Endothelial cell (in vitro differentiated cells): ENCODE measurements around the gene CASZ1. TPM values are rescaled to one million over a fixed set of nuclear protein-coding genes. Genes with fewer than 3 reads are reported as not detected.
A peak's percentile ranks its signal among the peaks of the same experiment; 100 is the strongest.

Experiments
- DNase-seq: peaks from one replicate; pipeline ENCODE4 v3.0.0; 2021; ENCODE audit warnings: low spot score
- H3K27ac Mint-ChIP-seq: one replicate; pipeline ENCODE4 v1.8.0; 2021; ENCODE audit warnings: mixed read lengths, inconsistent platforms; ENCODE audit not compliant: unreplicated experiment
- H3K27me3 Mint-ChIP-seq: one replicate; pipeline ENCODE4 v1.8.0; 2021; ENCODE audit warnings: mild to moderate bottlenecking, moderate library complexity, mixed read lengths, inconsistent platforms; ENCODE audit not compliant: unreplicated experiment
- H3K36me3 Mint-ChIP-seq: one replicate; pipeline ENCODE4 v1.8.0; 2021; ENCODE audit warnings: mild to moderate bottlenecking, low read depth, mixed read lengths, inconsistent platforms; ENCODE audit not compliant: unreplicated experiment
- H3K4me1 Mint-ChIP-seq: one replicate; pipeline ENCODE4 v1.8.0; 2021; ENCODE audit warnings: mild to moderate bottlenecking, mixed read lengths, inconsistent platforms; ENCODE audit not compliant: unreplicated experiment
- H3K4me3 Mint-ChIP-seq: one replicate; pipeline ENCODE4 v1.8.0; 2021; ENCODE audit warnings: mild to moderate bottlenecking, mixed read lengths, inconsistent platforms; ENCODE audit not compliant: unreplicated experiment
- H3K9me3 Mint-ChIP-seq: one replicate; pipeline ENCODE4 v1.8.0; 2021; ENCODE audit warnings: mixed read lengths, inconsistent platforms; ENCODE audit not compliant: unreplicated experiment
- CTCF ChIP-seq: fragments of 200-600 bp; sonication (generic); IDR thresholded peaks from one replicate; pipeline ENCODE4 v1.5.0; 2021; ENCODE audit warnings: antibody characterized with exemption; ENCODE audit not compliant: unreplicated experiment
- total RNA-seq: library from RNA; stranded (reverse); fragmentation: NEBNext Ultra II Directional; extraction: Animal tissue kit (Norgen Biotek cat#: 25700); gene quantifications from one replicate; pipeline ENCODE4 v1.2.1, GENCODE V29; 2021; ENCODE audit not compliant: unreplicated experiment

The CASZ1 gene
- total RNA-seq, 1 donor from 2014 or later, result 6.3 TPM

GRCh38 chr1:10708757-10709156 is 87.7 kb downstream of the CASZ1 start:
- H3K4me3 Mint-ChIP-seq, result no peak overlapping the region
- H3K27me3 Mint-ChIP-seq, result peaks cover 5% of the 10 kb centered on the region
- no peaks in the 10 kb centered on the region for H3K36me3 Mint-ChIP-seq
- TF ChIP-seq CTCF, result no peak
- no peak for DNase-seq
- H3K4me1 Mint-ChIP-seq, result peaks cover 7% of the 10 kb centered on the region
- H3K9me3 Mint-ChIP-seq, result no peaks in the 10 kb centered on the region
- H3K27ac Mint-ChIP-seq, result no peak overlapping the region

- H3K27ac Mint-ChIP-seq, result no peak overlapping the region
Measured at GRCh38 chr1:10707208-10707607, 89.2 kb downstream of the CASZ1 start.

GRCh38 chr1:10706376-10706913 is 90.0 kb downstream of the CASZ1 start:
- no peak for TF ChIP-seq CTCF
- Mint-ChIP-seq H3K27ac (no peak overlapping the region), H3K9me3 (no peaks in the 10 kb centered on the region), H3K4me1 (peaks cover 7% of the 10 kb centered on the region), H3K4me3 (no peak overlapping the region), H3K36me3 (no peaks in the 10 kb centered on the region), H3K27me3 (peaks cover 9% of the 10 kb centered on the region)
- no peak for DNase-seq

More at GRCh38 chr1:10707208-10707607, 89.2 kb downstream of the CASZ1 start:
- DNase-seq, result no peak
- Mint-ChIP-seq H3K27me3 (peaks cover 9% of the 10 kb centered on the region), H3K4me3 (no peak overlapping the region), H3K9me3 (no peaks in the 10 kb centered on the region), H3K4me1 (peaks cover 7% of the 10 kb centered on the region), H3K36me3 (no peaks in the 10 kb centered on the region)
- no peak for TF ChIP-seq CTCF

GRCh38 chr1:10705953-10706352 is 90.5 kb downstream of the CASZ1 start:
- peaks cover 9% of the 10 kb centered on the region for H3K27me3 Mint-ChIP-seq
- H3K4me1 Mint-ChIP-seq, result peaks cover 7% of the 10 kb centered on the region
- H3K4me3 Mint-ChIP-seq, result no peak overlapping the region
- TF ChIP-seq CTCF, result no peak
- H3K27ac Mint-ChIP-seq, result no peak overlapping the region
- no peaks in the 10 kb centered on the region for H3K36me3 Mint-ChIP-seq
- no peak for DNase-seq
- H3K9me3 Mint-ChIP-seq, result no peaks in the 10 kb centered on the region

GRCh38 chr1:10704368-10704882 is 92.0 kb downstream of the CASZ1 start:
- no peaks in the 10 kb centered on the region for H3K9me3 Mint-ChIP-seq
- peaks cover 7% of the 10 kb centered on the region for H3K4me1 Mint-ChIP-seq
- peak; percentile 32 for DNase-seq
- no peaks in the 10 kb centered on the region for H3K36me3 Mint-ChIP-seq
- TF ChIP-seq CTCF, result no peak
- H3K27ac Mint-ChIP-seq, result no peak overlapping the region
- no peak overlapping the region for H3K4me3 Mint-ChIP-seq
- peaks cover 14% of the 10 kb centered on the region for H3K27me3 Mint-ChIP-seq
